ENCODE data around the gene COBL.

COBL gene

GRCh38 chr7:51299391-51300133, 17.0 kb downstream of the COBL start:
- TF ChIP-seq CTCF (conservative IDR thresholded peaks at IDR 0.05; ENCODE audit: low read depth, low read length) = no peak
- no peak for DNase-seq (ENCODE audit: low read depth)
- no peak overlapping the region for H3K4me3 ChIP-seq (ENCODE audit: low read depth, low read length)

- TF ChIP-seq CTCF (conservative IDR thresholded peaks at IDR 0.05; ENCODE audit: low read depth, low read length) = no peak
- DNase-seq (ENCODE audit: low read depth) = no peak
- no peak overlapping the region for H3K4me3 ChIP-seq (ENCODE audit: low read depth, low read length)
These were observed 17.7 kb downstream of the COBL start for GRCh38 chr7:51298912-51299311.

GRCh38 chr7:51297986-51298385, 18.6 kb downstream of the COBL start:
- no peak for TF ChIP-seq CTCF (conservative IDR thresholded peaks at IDR 0.05; ENCODE audit: low read depth, low read length)
- no peak overlapping the region for H3K4me3 ChIP-seq (ENCODE audit: low read depth, low read length)
- no peak for DNase-seq (ENCODE audit: low read depth)

- TF ChIP-seq CTCF (conservative IDR thresholded peaks at IDR 0.05; ENCODE audit: low read depth, low read length) = no peak
- H3K4me3 ChIP-seq (ENCODE audit: low read depth, low read length) = no peak overlapping the region
- DNase-seq (ENCODE audit: low read depth) = no peak
These were observed 21.0 kb downstream of the COBL start for GRCh38 chr7:51295440-51296245.

- no peak for DNase-seq (ENCODE audit: low read depth)
- TF ChIP-seq CTCF (conservative IDR thresholded peaks at IDR 0.05; ENCODE audit: low read depth, low read length) = no peak
- no peak overlapping the region for H3K4me3 ChIP-seq (ENCODE audit: low read depth, low read length)
These were observed 24.0 kb downstream of the COBL start for GRCh38 chr7:51292596-51292995.

- no peak overlapping the region for H3K4me3 ChIP-seq (ENCODE audit: low read depth, low read length)
- no peak for DNase-seq (ENCODE audit: low read depth)
- no peak for TF ChIP-seq CTCF (conservative IDR thresholded peaks at IDR 0.05; ENCODE audit: low read depth, low read length)
These were observed 25.7 kb downstream of the COBL start for GRCh38 chr7:51290702-51291540.

Measured in choroid plexus epithelial cell (primary cell).